ENCODE measurements around the gene CHURC1. TPM values are rescaled to one million over a fixed set of nuclear protein-coding genes. Genes with fewer than 3 reads are reported as not detected.

Gene CHURC1
- total RNA-seq, 3 donors from 2014 or later (not counting 1 experiment from before 2014, with no cell fraction given): 56.1 to 65.5 (median 65.4) TPM

- no peak overlapping the region for H3K27ac ChIP-seq (ENCODE audit: low read length)
- H3K4me1 ChIP-seq (ENCODE audit: control insufficient read depth, insufficient read depth, low read length): peaks cover 10% of the 10 kb centered on the region
- WGBS (ENCODE audit: insufficient coverage): 9% methylated on average over 43 of the region's 43 CpGs
- Mint-ChIP-seq H3K4me3 (peak overlapping the region; percentile 75), H3K27ac (no peak overlapping the region), H3K9me3 (no peaks in the 10 kb centered on the region), H3K36me3 (no peaks in the 10 kb centered on the region), H3K4me1 (peaks cover 0 to 7% of the 10 kb centered on the region in 2 donors), H3K27me3 (ENCODE audit: low read depth in 2 of 2) (peaks cover 38 to 61% of the 10 kb centered on the region in 2 donors)
- no peaks in the 10 kb centered on the region for H3K36me3 ChIP-seq (ENCODE audit: control insufficient read depth, insufficient read depth, low read length)
- TF ChIP-seq CTCF (IDR thresholded peaks at IDR 0.05): no peak
- H3K4me3 ChIP-seq (ENCODE audit: low read length): no peak overlapping the region
- intact Hi-C loops (cut with micrococcal nuclease): no loop called here
- peaks cover 38% of the 10 kb centered on the region for H3K27me3 ChIP-seq (ENCODE audit: control insufficient read depth, insufficient read depth, low read length)
- DNase-seq: peak in 1 of 2 donors; percentile 9
- no peaks in the 10 kb centered on the region for H3K9me3 ChIP-seq (ENCODE audit: control insufficient read depth, insufficient read depth, low read length)
- ATAC-seq: peak in 1 of 3 donors; percentile 9
Measured at GRCh38 chr14:64878837-64879634, 35.2 kb upstream of the CHURC1 start.

- DNase-seq (peak in 1 of 2 donors; percentile 67), ATAC-seq (peak; percentile 44 to 72 (median 68))
- Histone ChIP-seq H3K4me3 (ENCODE audit: low read length) (peak within 1 kb of the TSS; percentile 41), H3K36me3 (ENCODE audit: control insufficient read depth, insufficient read depth, low read length) (no peaks in the 10 kb centered on the region), H3K9me3 (ENCODE audit: control insufficient read depth, insufficient read depth, low read length) (no peaks in the 10 kb centered on the region), H3K4me1 (ENCODE audit: control insufficient read depth, insufficient read depth, low read length) (peaks cover 10% of the 10 kb centered on the region), H3K27ac (ENCODE audit: low read length) (no peak within 1 kb of the TSS), H3K27me3 (ENCODE audit: control insufficient read depth, insufficient read depth, low read length) (peaks cover 38% of the 10 kb centered on the region)
- H3K4me1 Mint-ChIP-seq: peaks cover 0 to 7% of the 10 kb centered on the region in 2 donors
- peaks cover 39 to 54% of the 10 kb centered on the region in 2 donors for H3K27me3 Mint-ChIP-seq (ENCODE audit: low read depth in 2 of 2)
- WGBS (ENCODE audit: insufficient coverage): under 1% methylated on average over 61 of the region's 61 CpGs
- no peaks in the 10 kb centered on the region for H3K9me3 Mint-ChIP-seq
- no peak for TF ChIP-seq CTCF (IDR thresholded peaks at IDR 0.05)
- intact Hi-C loops (cut with micrococcal nuclease): no loop called here
- H3K36me3 Mint-ChIP-seq: no peaks in the 10 kb centered on the region
- H3K4me3 Mint-ChIP-seq: peak within 1 kb of the TSS; percentile 85
- H3K27ac Mint-ChIP-seq: no peak within 1 kb of the TSS
Measured at GRCh38 chr14:64879635-64880220, 34.5 kb upstream of the CHURC1 start, which contains the start of gene SPTB. Gene SPTB, minus strand, starts transcription at chr14:64879907. Its CDS starts 56,813 bp downstream, at chr14:64823094.

DNA sequence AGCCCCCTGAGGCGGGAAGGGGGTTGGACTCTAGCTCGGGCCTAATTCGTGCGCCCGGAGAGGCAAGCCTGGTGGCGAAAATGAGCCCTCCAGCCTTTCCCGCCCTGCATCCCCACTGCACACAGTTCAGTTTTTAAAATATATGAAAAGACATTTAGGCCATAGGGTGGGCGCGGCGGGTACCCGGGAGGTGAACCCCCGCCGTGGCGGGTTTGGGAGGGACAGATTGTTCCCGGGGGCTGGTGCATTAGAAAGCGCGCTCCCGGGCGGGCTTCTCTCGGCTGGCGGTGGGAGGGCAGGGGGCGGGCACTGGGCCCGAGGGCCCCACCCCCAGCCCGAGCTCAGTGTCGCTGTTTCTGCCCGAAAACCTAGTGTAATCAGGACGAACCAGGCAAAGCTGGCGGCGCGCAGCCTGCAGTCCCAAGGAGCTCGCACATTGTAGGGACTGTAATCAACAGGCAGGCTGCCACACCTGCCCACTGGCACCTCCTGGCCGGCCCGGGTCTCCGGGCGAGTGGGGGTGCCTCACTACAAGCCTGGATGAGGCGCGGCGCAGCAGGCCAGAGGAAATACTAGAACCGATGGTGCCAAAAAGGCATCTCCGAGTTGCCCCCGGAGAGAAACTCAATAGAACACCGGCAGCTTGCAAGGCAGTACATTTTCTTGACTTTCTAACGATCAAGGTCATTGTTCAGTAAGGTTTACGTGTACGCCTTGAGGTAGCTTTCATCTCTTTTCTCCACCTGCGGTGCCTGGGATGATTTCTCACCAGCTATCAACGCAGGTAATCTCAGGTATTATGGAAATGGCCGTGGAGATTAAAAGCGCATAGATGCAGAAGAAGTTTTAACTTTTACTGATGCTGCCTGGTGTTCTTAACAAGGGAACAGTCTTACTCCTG is 33.8 kb upstream of the CHURC1 start:
- intact Hi-C loops (cut with micrococcal nuclease): no loop called here
- 2% methylated on average over 44 of the region's 49 CpGs for WGBS (ENCODE audit: insufficient coverage)
- no peaks in the 10 kb centered on the region for H3K9me3 Mint-ChIP-seq

More for the DNA sequence above, 33.8 kb upstream of the CHURC1 start:
- H3K9me3 ChIP-seq (ENCODE audit: control insufficient read depth, insufficient read depth, low read length): no peaks in the 10 kb centered on the region
- ATAC-seq: peak; percentile 82 to 88 (median 83)
- peak overlapping the region; percentile 41 for H3K4me3 ChIP-seq (ENCODE audit: low read length)
- H3K36me3 Mint-ChIP-seq: no peaks in the 10 kb centered on the region
- no peak overlapping the region for H3K27ac ChIP-seq (ENCODE audit: low read length)
- H3K4me1 ChIP-seq (ENCODE audit: control insufficient read depth, insufficient read depth, low read length): peaks cover 10% of the 10 kb centered on the region
- H3K4me3 Mint-ChIP-seq: peak overlapping the region; percentile 85
- H3K27me3 Mint-ChIP-seq (ENCODE audit: low read depth in 2 of 2): peaks cover 37 to 54% of the 10 kb centered on the region in 2 donors
- TF ChIP-seq CTCF (IDR thresholded peaks at IDR 0.05): no peak
- H3K36me3 ChIP-seq (ENCODE audit: control insufficient read depth, insufficient read depth, low read length): no peaks in the 10 kb centered on the region
- peak; percentile 36 to 74 for DNase-seq
- peaks cover 0 to 7% of the 10 kb centered on the region in 2 donors for H3K4me1 Mint-ChIP-seq
- H3K27me3 ChIP-seq (ENCODE audit: control insufficient read depth, insufficient read depth, low read length): peaks cover 35% of the 10 kb centered on the region
- H3K27ac Mint-ChIP-seq: no peak overlapping the region

Data from natural killer cell (primary cell).